Adipocyte (in vitro differentiated cells): ENCODE measurements around the gene TK2.
A peak's percentile ranks its signal among the peaks of the same experiment; 100 is the strongest.

ENCODE experiments used
- DNase-seq: peaks from one replicate; pipeline ENCODE4 v3.0.0-alpha.2; 2015; ENCODE audit warnings: low read depth
- H3K27me3 ChIP-seq: replicated peaks from 2 replicates; pipeline ENCODE4 v1.7.0; 2013; ENCODE audit warnings: mild to moderate bottlenecking, low read length, moderate library complexity; ENCODE audit not compliant: control insufficient read depth, insufficient read depth
- H3K36me3 ChIP-seq: 2 replicates; pipeline ENCODE4 v1.7.0; 2013; ENCODE audit warnings: low read length, mild to moderate bottlenecking, moderate library complexity; ENCODE audit not compliant: control insufficient read depth, insufficient read depth, severe bottlenecking
- H3K4me1 ChIP-seq: 2 replicates; pipeline ENCODE4 v1.7.0; 2013; ENCODE audit warnings: mild to moderate bottlenecking, low read length, moderate library complexity; ENCODE audit not compliant: control insufficient read depth, insufficient read depth
- H3K4me3 ChIP-seq: 2 replicates; pipeline ENCODE4 v1.7.0; 2013; ENCODE audit warnings: mild to moderate bottlenecking, low read length, moderate library complexity
- H3K9ac ChIP-seq: 2 replicates; pipeline ENCODE4 v1.7.0; 2013; ENCODE audit warnings: mild to moderate bottlenecking, low read length, moderate library complexity
- H3K9me3 ChIP-seq: 2 replicates; pipeline ENCODE4 v1.7.0; 2013; ENCODE audit warnings: mild to moderate bottlenecking, low read length, moderate library complexity; ENCODE audit not compliant: control insufficient read depth

TK2 gene

DNA sequence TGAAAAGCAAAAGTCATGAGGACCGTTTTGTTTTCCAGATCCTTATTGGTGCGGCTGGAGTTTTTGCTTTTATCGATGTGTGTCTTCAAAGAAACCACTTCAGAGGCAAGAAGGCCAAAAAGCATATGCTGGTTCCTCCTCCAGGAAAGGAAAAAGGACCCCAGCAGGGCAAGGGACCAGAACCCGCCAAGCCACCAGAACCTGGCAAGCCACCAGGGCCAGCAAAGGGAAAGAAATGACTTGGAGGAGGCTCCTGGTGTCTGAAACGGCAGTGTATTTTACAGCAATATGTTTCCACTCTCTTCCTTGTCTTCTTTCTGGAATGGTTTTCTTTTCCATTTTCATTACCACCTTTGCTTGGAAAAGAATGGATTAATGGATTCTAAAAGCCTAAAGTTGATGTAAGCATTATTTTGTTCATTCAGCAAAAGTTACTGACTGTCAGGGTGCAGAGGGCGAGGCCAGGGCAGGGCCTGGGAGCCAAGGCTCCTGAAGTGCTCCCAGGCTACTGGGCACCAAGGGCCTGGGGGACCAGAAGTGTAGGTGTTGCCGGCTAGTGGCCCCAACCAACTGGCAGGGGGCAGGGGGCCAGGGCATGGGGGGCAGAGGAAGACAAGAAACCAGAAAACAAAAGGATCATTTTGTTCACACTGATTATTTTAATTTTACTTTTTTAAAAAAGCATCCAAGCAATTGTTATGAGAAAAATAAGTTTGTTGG is 38.1 kb upstream of the TK2 start:
- no peaks in the 10 kb centered on the region for H3K9me3 ChIP-seq
- H3K9ac ChIP-seq, result no peak overlapping the region
- DNase-seq, result no peak
- H3K4me1 ChIP-seq, result no peaks in the 10 kb centered on the region
- no peaks in the 10 kb centered on the region for H3K36me3 ChIP-seq
- no peaks in the 10 kb centered on the region for H3K27me3 ChIP-seq
- peak overlapping the region; percentile 28 for H3K4me3 ChIP-seq

DNA sequence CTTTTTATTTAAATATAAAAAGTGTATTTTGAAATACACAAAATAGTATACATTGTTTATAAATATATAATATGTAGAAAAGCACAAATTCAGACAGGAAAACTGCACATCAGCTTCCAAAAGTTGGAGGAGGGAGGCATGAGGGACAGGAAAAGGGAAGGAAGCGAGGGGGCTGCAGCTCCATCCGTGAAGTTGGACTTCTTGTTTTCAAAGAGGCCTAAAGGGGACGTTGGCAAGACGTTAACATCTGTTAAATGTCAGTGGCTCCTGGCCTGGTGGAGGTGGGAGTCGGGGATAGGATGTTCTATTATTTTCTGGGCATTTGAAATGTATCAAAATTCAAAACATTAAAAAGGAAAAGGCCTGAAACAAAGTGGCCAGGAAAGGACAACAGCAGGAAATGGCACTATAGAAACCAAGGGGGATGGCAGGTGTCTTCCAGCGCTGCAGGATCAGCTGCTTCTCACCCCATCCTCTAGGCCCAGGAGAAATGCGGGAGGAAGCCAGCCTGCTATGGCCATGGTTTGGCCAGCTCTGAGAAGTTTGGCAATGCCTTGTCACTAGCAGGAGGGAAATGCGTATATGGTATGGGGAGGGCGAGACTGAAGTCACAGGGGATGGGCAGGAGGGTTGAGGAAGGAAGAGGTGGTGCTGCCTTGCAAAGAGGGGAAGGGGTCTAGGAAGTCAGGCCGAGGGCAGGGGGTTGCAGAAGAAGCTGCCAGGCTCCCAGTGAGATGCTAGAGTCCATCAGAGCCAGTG is 35.7 kb upstream of the TK2 start:
- H3K4me3 ChIP-seq, result no peak overlapping the region
- no peaks in the 10 kb centered on the region for H3K9me3 ChIP-seq
- no peak overlapping the region for H3K9ac ChIP-seq
- DNase-seq, result no peak
- no peaks in the 10 kb centered on the region for H3K36me3 ChIP-seq
- H3K27me3 ChIP-seq, result no peaks in the 10 kb centered on the region
- peaks cover 17% of the 10 kb centered on the region for H3K4me1 ChIP-seq

DNA sequence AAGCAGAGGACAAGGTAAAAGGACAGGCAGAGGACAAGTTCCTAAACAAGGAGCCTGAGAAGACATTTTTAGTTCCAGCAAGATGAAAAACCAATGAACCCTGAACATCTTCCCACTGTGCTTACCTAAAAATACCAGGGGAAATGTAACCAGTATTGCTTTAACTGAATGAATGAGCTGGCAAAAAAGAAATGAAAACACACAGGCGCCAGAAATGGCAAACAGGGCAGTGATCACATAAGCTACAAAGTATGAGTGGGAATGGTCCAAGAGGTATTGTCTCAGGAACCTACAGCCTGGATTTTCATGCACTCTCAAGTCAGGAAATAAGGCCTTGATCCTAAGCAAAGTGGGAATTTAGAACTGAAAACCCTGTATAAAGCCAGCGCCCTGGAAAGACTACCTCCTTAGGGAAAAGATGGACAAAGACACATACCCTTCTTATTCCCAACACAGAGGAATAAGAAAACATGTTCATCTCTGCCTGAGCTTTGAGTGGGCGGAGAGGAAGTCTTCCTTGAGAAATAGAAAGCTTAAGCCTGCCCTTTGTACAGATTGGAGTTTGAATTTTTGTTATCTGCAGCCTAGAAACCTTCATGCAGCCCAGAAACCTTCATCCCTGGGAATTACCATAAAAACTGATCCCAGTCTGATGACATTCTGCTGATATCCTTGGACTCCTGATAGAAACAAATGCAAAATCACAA is 31.5 kb upstream of the TK2 start:
- peaks cover 41% of the 10 kb centered on the region for H3K4me1 ChIP-seq
- no peaks in the 10 kb centered on the region for H3K9me3 ChIP-seq
- peaks cover 9% of the 10 kb centered on the region for H3K27me3 ChIP-seq
- H3K36me3 ChIP-seq, result no peaks in the 10 kb centered on the region
- peak overlapping the region; percentile 59 for H3K4me3 ChIP-seq
- peak overlapping the region; percentile 60 for H3K9ac ChIP-seq
- DNase-seq, result peak; percentile 46

DNA sequence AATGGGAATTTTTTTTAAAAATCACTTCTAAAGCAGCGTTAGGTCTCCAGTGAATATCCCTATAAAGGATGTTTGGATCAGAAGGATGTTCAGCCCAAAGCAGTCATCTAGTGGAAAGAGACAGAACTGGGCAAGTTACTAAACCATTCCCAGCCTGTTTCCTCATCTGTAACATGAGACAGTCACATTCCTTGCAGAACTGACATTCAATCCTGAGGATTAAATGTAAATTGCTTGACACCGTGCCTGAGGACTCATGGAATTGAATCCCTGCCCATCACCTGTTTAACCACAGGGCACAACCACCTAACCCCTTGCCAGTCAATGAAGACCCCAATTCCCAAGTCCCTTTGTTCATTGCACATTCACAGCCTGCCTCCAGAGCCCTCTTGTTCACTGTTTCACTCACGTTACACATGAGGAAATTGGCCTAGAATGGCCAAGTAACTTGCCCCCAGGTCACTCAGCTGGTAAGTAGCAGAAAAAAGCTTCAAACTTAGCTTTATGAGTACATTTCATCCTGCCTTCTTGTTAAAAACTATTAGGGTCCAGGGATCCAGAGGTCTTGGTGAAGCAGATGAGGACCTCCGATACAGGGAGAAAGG is 30.8 kb upstream of the TK2 start:
- peak overlapping the region; percentile 59 for H3K4me3 ChIP-seq
- peak overlapping the region; percentile 60 for H3K9ac ChIP-seq
- H3K4me1 ChIP-seq, result peaks cover 41% of the 10 kb centered on the region
- no peaks in the 10 kb centered on the region for H3K36me3 ChIP-seq
- peak; percentile 93 for DNase-seq
- peaks cover 9% of the 10 kb centered on the region for H3K27me3 ChIP-seq
- H3K9me3 ChIP-seq, result no peaks in the 10 kb centered on the region

DNA sequence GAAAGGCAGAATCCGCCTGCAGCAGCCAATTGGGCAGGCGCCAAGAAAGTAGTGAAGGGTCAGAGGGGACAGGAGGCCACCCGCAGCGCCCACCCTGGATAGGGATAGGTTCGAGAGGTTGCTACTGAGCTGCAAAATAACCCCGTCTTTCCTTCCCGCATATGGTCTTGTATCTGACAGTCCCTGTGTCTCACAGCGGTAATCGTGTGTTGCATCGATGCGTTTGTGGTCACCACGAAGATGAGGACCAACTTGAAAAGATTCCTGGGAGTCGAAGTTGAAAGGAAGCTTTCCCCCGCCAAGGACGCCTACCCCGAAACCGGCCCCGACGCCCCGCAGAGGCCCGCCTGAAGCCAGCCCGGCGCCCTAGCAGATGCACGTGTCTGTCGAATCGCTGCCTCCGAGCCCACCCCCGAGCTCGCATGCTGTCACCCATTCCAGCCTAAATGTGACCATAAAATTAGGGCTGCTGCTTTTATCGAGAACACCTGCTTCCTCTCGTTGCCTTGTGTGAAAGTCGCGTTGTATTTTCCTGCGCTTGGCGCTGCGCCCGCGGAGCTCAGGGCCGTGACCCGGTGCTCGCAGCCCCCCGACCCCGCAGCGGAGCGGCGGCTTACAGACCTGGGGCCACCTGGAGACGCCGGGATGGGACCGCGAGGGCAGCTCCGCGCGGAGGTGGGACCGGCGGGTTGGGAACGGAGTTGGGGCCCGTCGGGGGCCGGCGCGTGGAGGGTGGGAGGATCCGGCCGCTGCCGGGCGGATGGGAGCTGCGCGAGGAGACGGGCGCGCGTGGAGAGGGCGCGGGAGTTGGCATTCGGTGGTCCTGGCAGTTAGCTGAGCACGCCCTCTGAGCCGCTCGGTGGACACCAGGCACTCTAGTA is 29.0 kb upstream of the TK2 start, which contains the start of gene CMTM2:
Gene CMTM2, plus strand, starts transcription at position 813 of the 881 bp plus-strand sequence. CDS start 145 bp downstream, outside the sequence.
- Histone ChIP-seq H3K4me1 (peaks cover 41% of the 10 kb centered on the region), H3K9me3 (no peaks in the 10 kb centered on the region), H3K36me3 (no peaks in the 10 kb centered on the region), H3K9ac (peak within 1 kb of the TSS; percentile 25), H3K4me3 (no peak within 1 kb of the TSS), H3K27me3 (peaks cover 9% of the 10 kb centered on the region)
- DNase-seq, result no peak

DNA sequence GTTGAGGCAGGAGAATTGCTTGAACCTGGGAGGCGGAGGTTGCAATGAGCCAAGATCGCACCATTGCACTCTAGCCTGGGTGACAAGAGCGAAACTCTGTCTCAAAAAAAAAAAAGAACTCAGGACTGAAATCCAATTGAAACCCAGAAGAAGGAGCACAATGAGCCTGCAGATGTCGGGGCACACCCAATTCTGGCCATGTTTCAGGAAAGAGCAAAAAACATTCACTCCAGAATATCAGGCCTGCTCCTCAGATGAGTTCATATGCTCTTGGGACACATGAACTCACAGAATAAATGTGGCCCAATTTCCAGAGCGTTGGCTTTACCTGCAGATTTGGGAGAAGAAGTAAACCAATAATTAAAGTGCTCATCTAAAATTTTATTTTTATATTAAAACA is 26.4 kb upstream of the TK2 start:
- Histone ChIP-seq H3K4me3 (no peak overlapping the region), H3K4me1 (peaks cover 30% of the 10 kb centered on the region), H3K9ac (no peak overlapping the region), H3K9me3 (no peaks in the 10 kb centered on the region), H3K27me3 (peaks cover 9% of the 10 kb centered on the region), H3K36me3 (no peaks in the 10 kb centered on the region)
- no peak for DNase-seq

DNA sequence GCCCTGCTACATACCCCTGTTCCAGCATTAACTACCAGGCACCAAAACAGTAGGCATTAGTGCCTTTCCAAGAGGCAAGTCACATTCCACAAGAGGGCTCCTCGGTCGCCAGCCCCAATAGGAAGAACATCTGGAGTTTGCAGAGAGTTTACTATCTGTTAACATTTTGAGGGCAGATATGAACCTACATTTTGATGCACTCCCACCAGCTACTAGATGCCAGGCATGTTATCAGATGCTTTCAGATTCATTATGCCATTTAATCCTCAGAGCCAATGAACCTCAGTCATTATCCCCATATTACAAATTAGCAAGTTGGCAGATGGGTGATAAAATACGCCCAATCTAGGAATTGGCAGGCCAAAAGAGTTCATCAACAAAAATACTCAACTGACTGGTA is 25.1 kb upstream of the TK2 start:
- no peak overlapping the region for H3K4me3 ChIP-seq

DNA sequence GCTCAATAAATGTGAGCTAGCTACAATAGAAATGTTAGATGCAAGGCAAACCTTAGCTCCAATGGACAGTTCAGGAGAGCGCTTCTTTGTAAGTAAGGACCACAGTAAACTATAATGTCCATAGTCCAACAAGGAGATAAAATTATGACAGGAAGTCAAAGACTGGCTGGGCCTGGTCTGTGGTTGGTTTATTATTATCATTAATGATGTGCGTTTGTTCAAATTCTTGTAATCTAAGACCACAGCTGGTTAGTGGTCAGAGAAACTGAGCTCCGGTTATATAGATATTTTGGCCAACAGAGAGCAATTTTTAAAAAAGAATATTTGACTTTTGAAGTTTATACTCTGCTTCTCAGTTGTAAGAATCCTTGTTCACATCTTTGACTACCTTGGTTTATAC is 24.6 kb upstream of the TK2 start:
- no peak overlapping the region for H3K4me3 ChIP-seq
- no peaks in the 10 kb centered on the region for H3K36me3 ChIP-seq
- H3K27me3 ChIP-seq, result peaks cover 9% of the 10 kb centered on the region
- no peaks in the 10 kb centered on the region for H3K9me3 ChIP-seq
- H3K4me1 ChIP-seq, result peaks cover 26% of the 10 kb centered on the region
- no peak overlapping the region for H3K9ac ChIP-seq
- DNase-seq, result no peak

More for the DNA sequence above, 25.1 kb upstream of the TK2 start:
- H3K9me3 ChIP-seq, result no peaks in the 10 kb centered on the region
- no peak for DNase-seq
- peaks cover 23% of the 10 kb centered on the region for H3K4me1 ChIP-seq
- no peak overlapping the region for H3K9ac ChIP-seq
- H3K27me3 ChIP-seq, result peaks cover 9% of the 10 kb centered on the region
- no peaks in the 10 kb centered on the region for H3K36me3 ChIP-seq

DNA sequence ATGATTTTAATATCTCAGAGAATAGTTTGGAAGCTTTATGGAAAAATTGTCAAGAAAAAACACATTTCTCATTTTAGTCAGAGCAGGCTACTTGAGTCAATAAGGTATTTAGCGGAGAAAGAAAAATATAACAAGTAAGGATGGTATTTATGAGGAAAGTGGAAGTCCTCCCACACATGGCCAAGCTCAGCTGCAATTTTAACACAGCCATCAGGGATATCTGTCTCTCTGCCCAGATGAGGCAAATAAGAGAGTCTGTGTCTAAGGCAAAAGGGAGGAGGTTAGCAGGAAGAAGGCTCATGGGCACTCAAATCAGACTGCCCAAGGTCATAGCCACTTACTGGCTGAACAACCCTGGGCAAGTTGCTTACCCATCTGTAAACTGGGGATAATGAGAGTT is 24.2 kb upstream of the TK2 start:
- Histone ChIP-seq H3K36me3 (no peaks in the 10 kb centered on the region), H3K9ac (no peak overlapping the region), H3K4me3 (no peak overlapping the region), H3K4me1 (peaks cover 31% of the 10 kb centered on the region), H3K27me3 (peaks cover 9% of the 10 kb centered on the region), H3K9me3 (no peaks in the 10 kb centered on the region)
- DNase-seq, result no peak

DNA sequence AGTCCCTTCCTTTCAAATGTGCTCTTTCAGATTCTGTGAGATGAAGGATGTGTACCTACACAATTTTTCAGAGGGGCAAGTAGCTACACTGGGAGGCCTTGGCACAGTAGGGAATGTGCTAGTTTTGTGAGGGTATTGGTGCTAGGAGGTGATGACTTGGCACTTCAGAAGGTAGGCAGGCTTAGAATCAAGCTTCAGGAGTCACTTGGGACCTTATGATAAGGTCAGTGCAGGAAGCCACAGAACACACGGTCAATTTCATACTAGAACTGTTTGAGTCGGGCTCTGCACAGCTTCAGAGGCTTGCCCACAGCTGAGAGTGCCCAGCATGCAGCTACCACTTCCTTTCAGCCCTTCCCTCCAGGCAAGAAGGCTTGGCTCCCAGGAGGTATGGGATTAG is 22.4 kb upstream of the TK2 start:
- Histone ChIP-seq H3K9ac (no peak overlapping the region), H3K4me3 (no peak overlapping the region), H3K27me3 (peaks cover under 1% of the 10 kb centered on the region), H3K36me3 (no peaks in the 10 kb centered on the region), H3K9me3 (no peaks in the 10 kb centered on the region), H3K4me1 (peaks cover 32% of the 10 kb centered on the region)
- no peak for DNase-seq
